ENCODE measurements around the gene TEDDM1.
A peak's percentile ranks its signal among the peaks of the same experiment; 100 is the strongest.
"Not testable (repeated sequence)": the region's sequence is repeated elsewhere in the genome, so short reads cannot be mapped to it uniquely, and the experiment has no call there.

TEDDM1 gene

GRCh38 chr1:182380199-182380598, 20.3 kb downstream of the TEDDM1 start:
- DNase-seq (ENCODE audit: low spot score), result no peak

GRCh38 chr1:182379781-182380180, 20.7 kb downstream of the TEDDM1 start:
- not testable (repeated sequence) for DNase-seq (ENCODE audit: low spot score)

GRCh38 chr1:182376936-182377574, 23.4 kb downstream of the TEDDM1 start:
- DNase-seq (ENCODE audit: low spot score), result no peak

- no peak for DNase-seq (ENCODE audit: low spot score)
Observed at GRCh38 chr1:182374101-182374834, 26.2 kb downstream of the TEDDM1 start.

- no peak for DNase-seq (ENCODE audit: low spot score)
Observed at GRCh38 chr1:182370532-182370931, 29.9 kb downstream of the TEDDM1 start.

- no peak for DNase-seq (ENCODE audit: low spot score)
Observed at GRCh38 chr1:182368903-182369302, 31.6 kb downstream of the TEDDM1 start.

- no peak for DNase-seq (ENCODE audit: low spot score)
Observed at GRCh38 chr1:182368358-182368757, 32.1 kb downstream of the TEDDM1 start.

GRCh38 chr1:182367926-182368325, 32.5 kb downstream of the TEDDM1 start:
- no peak for DNase-seq (ENCODE audit: low spot score)

GRCh38 chr1:182366596-182366995, 33.9 kb downstream of the TEDDM1 start:
- no peak for DNase-seq (ENCODE audit: low spot score)

GRCh38 chr1:182359645-182360044, 40.8 kb downstream of the TEDDM1 start:
- DNase-seq (ENCODE audit: low spot score), result no peak

- DNase-seq (ENCODE audit: low spot score), result no peak
Observed at GRCh38 chr1:182357913-182358312, 42.6 kb downstream of the TEDDM1 start.

- DNase-seq (ENCODE audit: low spot score), result no peak
Observed at GRCh38 chr1:182357171-182357570, 43.3 kb downstream of the TEDDM1 start.

GRCh38 chr1:182355723-182356098, 44.8 kb downstream of the TEDDM1 start:
- DNase-seq (ENCODE audit: low spot score), result no peak

- DNase-seq (ENCODE audit: low spot score), result no peak
Observed at GRCh38 chr1:182351790-182352364, 48.6 kb downstream of the TEDDM1 start.

- no peak for DNase-seq (ENCODE audit: low spot score)
Observed at GRCh38 chr1:182350839-182351238, 49.6 kb downstream of the TEDDM1 start.

- peak; percentile 25 for DNase-seq (ENCODE audit: low spot score)
Observed at GRCh38 chr1:182348961-182349747, 51.3 kb downstream of the TEDDM1 start.
